K562 (cell line): ENCODE measurements around the gene ANKMY1. TPM values are rescaled to one million over a fixed set of nuclear protein-coding genes. Genes with fewer than 3 reads are reported as not detected.

Source experiments
- ATAC-seq: fragments of 200-7000 bp; cut with Tn5 transposase; 3 replicates; pipeline ENCODE4 v1.9.1; 2020; ENCODE audit warnings: moderate library complexity
- BruUV-seq: library from RNA; stranded (reverse); fragments of 400-500 nt; replicated peaks from 2 replicates; lab custom pipeline; 2021; lab: Mats Ljungman, UMichigan
- CTCF ChIA-PET: fragments of 300-600 bp; formaldehyde crosslinking; extraction: SDS; loops from one replicate; lab custom pipeline; 2021; ENCODE audit warnings: low intra/inter-chr PET ratio; lab: Yijun Ruan, JAX
- POLR2A ChIA-PET: fragments of 300-600, 350-650 bp; sonication (Branson Sonifier 250); formaldehyde crosslinking; extraction: SDS; loops from one replicate; lab custom pipeline; 2021; ENCODE audit warnings: antibody characterized with exemption, inconsistent platforms; lab: Yijun Ruan, JAX
- DNase-seq, 4 experiments: peaks; one replicate each; pipeline versions ENCODE4 v3.0.0 to v3.0.0-alpha.2; 2011 to 2018; ENCODE audit warnings: low spot score in 3 of 4, mixed read lengths in 3 of 4; ENCODE audit errors: extremely low read depth in 1 of 4
- FAIRE-seq: peaks from 2 replicates; lab custom pipeline; 2011; peaks lifted over from hg19 to GRCh38; lab: Jason Lieb, UNC
- H2AFZ ChIP-seq: 2 replicates; pipeline ENCODE4 v1.6.0; 2011; ENCODE audit warnings: low read depth, low read length, control low read depth, inconsistent platforms
- H3K27ac ChIP-seq: fragments of 200-600 bp; 3 replicates; pipeline ENCODE4 v1.8.0; 2011; ENCODE audit warnings: low read depth, mild to moderate bottlenecking, control low read depth, inconsistent platforms, low read length, moderate library complexity, mixed read lengths; ENCODE audit errors: extremely low read depth
- H3K27me3 ChIP-seq, 2 experiments: fragments of 300-600 bp in 1 of 2; 2 replicates in 1 of 2; 3 replicates in 1 of 2; pipeline versions ENCODE4 v1.6.0 to v1.8.0; 2011; ENCODE audit warnings: inconsistent platforms in 2 of 2, low read length in 2 of 2, mild to moderate bottlenecking in 1 of 2, mixed read lengths in 1 of 2, moderate library complexity in 1 of 2; ENCODE audit not compliant: control insufficient read depth in 2 of 2, insufficient read depth in 2 of 2
- H3K36me3 ChIP-seq: fragments of 300-600 bp; 3 replicates; pipeline ENCODE4 v1.8.0; 2011; ENCODE audit warnings: mild to moderate bottlenecking, low read length, inconsistent platforms; ENCODE audit not compliant: control insufficient read depth, insufficient read depth
- H3K4me1 ChIP-seq, 2 experiments: fragments of 200-600 bp in 1 of 2; replicated peaks in 1 of 2; 2 replicates in 1 of 2; 3 replicates in 1 of 2; pipeline versions ENCODE4 v1.5.1 to v1.8.0; 2011; ENCODE audit warnings: inconsistent platforms in 2 of 2, low read length in 2 of 2, mild to moderate bottlenecking in 1 of 2, mixed read lengths in 1 of 2, moderate library complexity in 1 of 2; ENCODE audit not compliant: control insufficient read depth in 2 of 2, insufficient read depth in 2 of 2
- H3K4me2 ChIP-seq: 2 replicates; pipeline ENCODE4 v1.6.1; 2011; ENCODE audit warnings: low read length, control low read depth, inconsistent platforms, mixed read lengths; ENCODE audit not compliant: insufficient read depth
- H3K4me3 ChIP-seq: fragments of 200-600 bp; sonication (generic), shearing (Covaris generic); 2 replicates; pipeline ENCODE4 v1.5.1; 2016; ENCODE audit warnings: control low read depth, inconsistent platforms
- H3K79me2 ChIP-seq: fragments of 200-600 bp; 3 replicates; pipeline ENCODE4 v1.8.0; 2011; ENCODE audit warnings: low read length, inconsistent platforms; ENCODE audit not compliant: control insufficient read depth, insufficient read depth
- H3K9ac ChIP-seq, 2 experiments: 2 replicates each; pipeline versions ENCODE4 v1.6.0 to v1.6.1; 2011; ENCODE audit warnings: low read depth in 2 of 2, low read length in 2 of 2, control low read depth in 1 of 2, inconsistent platforms in 1 of 2, mild to moderate bottlenecking in 1 of 2, mixed read lengths in 1 of 2; ENCODE audit not compliant: insufficient read depth in 1 of 2
- H3K9me1 ChIP-seq: one replicate; pipeline ENCODE4 v1.6.0; 2011; ENCODE audit warnings: inconsistent platforms, mild to moderate bottlenecking, low read length, moderate library complexity; ENCODE audit not compliant: control insufficient read depth, insufficient read depth
- H3K9me3 ChIP-seq: replicated peaks from 2 replicates; pipeline ENCODE4 v1.5.1; 2011; ENCODE audit warnings: low read depth, low read length, inconsistent platforms; ENCODE audit not compliant: control insufficient read depth, insufficient read depth
- H4K20me1 ChIP-seq: replicated peaks from 2 replicates; pipeline ENCODE4 v1.6.1; 2011; ENCODE audit warnings: low read length, inconsistent platforms, mixed read lengths; ENCODE audit not compliant: control insufficient read depth, insufficient read depth
- BACH1 ChIP-seq: fragments of 200-800 bp; sonication (Bioruptor generic); IDR thresholded peaks from 2 replicates; pipeline ENCODE4 v1.6.1; 2016; ENCODE audit warnings: missing genetic modification characterization, missing compliant biosample characterization
- BRF1 ChIP-seq: IDR thresholded peaks from 3 replicates; pipeline ENCODE4 v1.6.1; 2011; ENCODE audit warnings: borderline replicate concordance, mild to moderate bottlenecking; ENCODE audit not compliant: insufficient read length; ENCODE audit errors: extremely low read depth
- GATAD2B ChIP-seq: fragments of 450-650 bp; IDR thresholded peaks from 2 replicates; pipeline ENCODE4 v1.6.1; 2017; ENCODE audit warnings: mild to moderate bottlenecking, borderline replicate concordance
- IFI16 ChIP-seq: fragments of 250-450 bp; sonication (Bioruptor Pico); IDR thresholded peaks from 2 replicates; pipeline ENCODE4 v2.1.2; 2022; ENCODE audit warnings: mild to moderate bottlenecking, inconsistent platforms
- IRF1 ChIP-seq: sonication (generic); formaldehyde crosslinking; IDR thresholded peaks from 2 replicates; pipeline ENCODE4 v1.8.0; 2022; ENCODE audit warnings: missing genetic modification reagents, mild to moderate bottlenecking, borderline replicate concordance
- JUND ChIP-seq, 2 experiments: IDR thresholded peaks; 2 replicates in 1 of 2; 3 replicates in 1 of 2; pipeline ENCODE4 v1.6.1; 2011; ENCODE audit warnings: borderline replicate concordance in 2 of 2, low read depth in 2 of 2, low read length in 2 of 2, improper control_type of control experiment in 1 of 2, missing biosample characterization in 1 of 2, missing genetic modification characterization in 1 of 2, missing genetic modification reagents in 1 of 2
- KDM5B ChIP-seq: fragments of 200-600 bp; sonication (generic); IDR thresholded peaks from 2 replicates; pipeline ENCODE4 v1.6.1; 2012; ENCODE audit warnings: low read depth, mild to moderate bottlenecking, moderate library complexity, low read length, control low read depth, inconsistent platforms; ENCODE audit not compliant: insufficient replicate concordance
- L3MBTL2 ChIP-seq: fragments of 450-650 bp; IDR thresholded peaks from 2 replicates; pipeline ENCODE4 v1.6.1; 2016; ENCODE audit warnings: mild to moderate bottlenecking, moderate library complexity
- MECOM ChIP-seq: fragments of 250-450 bp; sonication (Bioruptor Pico); IDR thresholded peaks from 2 replicates; pipeline ENCODE4 v1.8.0; 2022; ENCODE audit warnings: inconsistent platforms
- NFIX ChIP-seq: fragments of 250-450 bp; sonication (Bioruptor Pico); IDR thresholded peaks from 2 replicates; pipeline ENCODE4 v1.4.0; 2020; ENCODE audit warnings: low read depth, mild to moderate bottlenecking, moderate library complexity
- RHOXF2B ChIP-seq: fragments of 250-450 bp; sonication (Bioruptor Pico); conservative IDR thresholded peaks from 2 replicates; pipeline ENCODE4 v1.5.1; 2021
- ZFP1 ChIP-seq: fragments of 450-650 bp; formaldehyde crosslinking; IDR thresholded peaks from 2 replicates; pipeline ENCODE4 v1.4.0; 2020; ENCODE audit warnings: mild to moderate bottlenecking, mixed read lengths
- ZNF24 ChIP-seq: fragments of 450-650 bp; IDR thresholded peaks from 2 replicates; pipeline ENCODE4 v1.6.1; 2016
- ZNF444 ChIP-seq: fragments of 250-450 bp; sonication (Bioruptor Pico); IDR thresholded peaks from 2 replicates; pipeline ENCODE4 v1.4.0; 2020; ENCODE audit warnings: mild to moderate bottlenecking, moderate library complexity
- WGBS: fragments of 100-300 bp; shearing (Covaris generic); methylation state at CpG from one replicate; pipeline ENCODE4 v1.1.6; 2016; ENCODE audit warnings: low coverage, mixed read lengths; ENCODE audit not compliant: insufficient coverage; ENCODE audit errors: missing lambda C conversion rate; 5-methylcytosine and 5-hydroxymethylcytosine counted together
- in situ Hi-C: fragments of 300-500 bp; cut with MboI; formaldehyde crosslinking; loops from 4 replicates; pipeline ENCODE4 v1.15.0; 2018; ENCODE audit warnings: inconsistent platforms, mixed read lengths
- intact Hi-C: fragments of 100-400 bp; cut with micrococcal nuclease; formaldehyde crosslinking; loops from 2 replicates; pipeline ENCODE4 v1.14.2; 2022
- polyA plus RNA-seq, 8 experiments: library from polyadenylated mRNA; depleted of rRNA in 4 of 8; stranded (reverse) in 5 of 8; unstranded in 3 of 8; fragments of >200 nt; fragmentation: Nextera tagmentation in 2 of 8; fragmentation: Illumina TruSeq in 1 of 8; extraction: Ambion mirVana in 2 of 8; extraction: Trizol in 1 of 8; gene quantifications; 2 replicates each; pipeline versions ENCODE4 v1.2.1 to v1.2.3, GENCODE V29; 2011 to 2014; ENCODE audit warnings: inconsistent platforms in 1 of 8, missing spikeins in 1 of 8
- total RNA-seq, 7 experiments: library from RNA; depleted of rRNA in 6 of 7; stranded (reverse); fragments of >200 nt in 6 of 7; fragmentation: Illumina TruSeq in 2 of 7; extraction: Trizol in 2 of 7; gene quantifications; 2 replicates each; pipeline versions ENCODE4 v1.2.1 to v1.2.3, GENCODE V29; 2011 to 2021; ENCODE audit warnings: low replicate concordance in 1 of 7
- TF ChIP-seq, protein P1 (sequence below): fragments of 250-450 bp; sonication (Bioruptor Pico); IDR thresholded peaks from 2 replicates; pipeline ENCODE4 v1.8.0; 2021; ENCODE audit warnings: moderate library complexity, mild to moderate bottlenecking, inconsistent platforms
- TF ChIP-seq, protein P2 (sequence below): fragments of 250-450 bp; sonication (Bioruptor Pico); IDR thresholded peaks from 2 replicates; pipeline ENCODE4 v1.8.0; 2022; ENCODE audit warnings: moderate library complexity, mild to moderate bottlenecking, inconsistent platforms
- TF ChIP-seq, protein P3 (sequence below): fragments of 250-450 bp; sonication (Bioruptor Pico); IDR thresholded peaks from 2 replicates; pipeline ENCODE4 v1.4.0; 2020; ENCODE audit warnings: mild to moderate bottlenecking, moderate library complexity

Gene ANKMY1
- total and polyA plus RNA-seq, 9 of the 15 experiments (the other 6 are each of a cell fraction or from before 2014, with no cell fraction given) = 0.75 to 15.1 (median 11.7) TPM

DNA sequence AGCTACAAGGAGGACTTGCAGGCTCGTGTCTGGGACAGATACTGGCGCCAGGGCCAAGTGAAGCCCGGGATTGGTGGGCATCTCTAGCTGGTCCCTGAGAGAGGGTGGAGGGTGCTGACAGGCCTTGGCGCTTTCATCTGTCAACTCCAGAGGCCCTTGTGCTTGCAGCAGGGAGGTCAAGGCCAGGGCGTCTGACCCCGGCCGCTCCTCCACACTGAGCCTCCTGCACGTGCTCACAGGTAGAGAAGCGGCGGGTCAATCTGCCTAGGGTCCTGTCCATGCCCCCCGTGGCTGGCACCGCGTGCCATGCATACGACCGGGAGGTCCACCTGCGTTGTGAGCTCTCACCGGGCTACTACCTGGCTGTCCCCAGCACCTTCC, 38.3 kb upstream of the ANKMY1 start:
- DNase-seq (no peak), FAIRE-seq (no peak), ATAC-seq (no peak)
- no peak overlapping the region for H2AFZ ChIP-seq
- peak overlapping the region in 1 of 2 experiments; percentile 26; a peak in 1 of 4 replicates for H3K9ac ChIP-seq
- 89% methylated on average over 14 of the region's 17 CpGs for whole genome bisulfite sequencing
- H4K20me1 ChIP-seq = no peaks in the 10 kb centered on the region
- intact Hi-C loops = no loop called here
- H3K27me3 ChIP-seq = no peaks in the 10 kb centered on the region
- no peak overlapping the region for H3K4me2 ChIP-seq
- peaks cover 0 to 27% of the 10 kb centered on the region in 2 experiments; a peak in 2 of 5 replicates for H3K4me1 ChIP-seq
- CTCF ChIA-PET = no interaction called here
- BruUV-seq = no TSS peak
- H3K79me2 ChIP-seq = no peaks in the 10 kb centered on the region
- H3K27ac ChIP-seq = no peak overlapping the region
- no peak overlapping the region for H3K4me3 ChIP-seq
- POLR2A ChIA-PET = interaction anchor here (0.6 to 1.1 kb wide), 2 partner anchors 10 to 232 kb away, joined by 3 read pairs; partner anchors contain the start of gene CAPN10
- in situ Hi-C loops = no loop called here
- H3K9me1 ChIP-seq = no peaks in the 10 kb centered on the region
- H3K9me3 ChIP-seq = no peaks in the 10 kb centered on the region
- peaks cover 16% of the 10 kb centered on the region; the same call in 1 of the 3 replicates for H3K36me3 ChIP-seq
- TF ChIP-seq NFIX (CRISPR knock-in tag) (no peak), GATAD2B (no peak), BRF1 (no peak), MECOM (no peak), KDM5B (no peak), BACH1 (no peak), RHOXF2B (CRISPR knock-in tag) (no peak), IFI16 (CRISPR knock-in tag) (no peak), ZNF24 (no peak), ZNF444 (no peak), IRF1 (CRISPR knock-in tag) (no peak), JUND (IDR thresholded peaks at IDR 0.05; ENCODE audit: borderline replicate concordance, low read depth, low read length) (no peak), JUND (tag; IDR thresholded peaks at IDR 0.05; ENCODE audit: borderline replicate concordance, low read depth, low read length) (no peak), L3MBTL2 (no peak), ZFP1 (CRISPR knock-in tag) (no peak)
- TF ChIP-seq, protein P1, sequence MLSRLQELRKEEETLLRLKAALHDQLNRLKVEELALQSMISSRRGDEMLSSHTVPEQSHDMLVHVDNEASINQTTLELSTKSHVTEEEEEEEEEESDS (CRISPR knock-in tag) = no peak
- TF ChIP-seq, protein P2, sequence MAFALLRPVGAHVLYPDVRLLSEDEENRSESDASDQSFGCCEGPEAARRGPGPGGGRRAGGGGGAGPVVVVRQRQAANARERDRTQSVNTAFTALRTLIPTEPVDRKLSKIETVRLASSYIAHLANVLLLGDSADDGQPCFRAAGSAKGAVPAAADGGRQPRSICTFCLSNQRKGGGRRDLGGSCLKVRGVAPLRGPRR (CRISPR knock-in tag) = no peak
- TF ChIP-seq, protein P3, sequence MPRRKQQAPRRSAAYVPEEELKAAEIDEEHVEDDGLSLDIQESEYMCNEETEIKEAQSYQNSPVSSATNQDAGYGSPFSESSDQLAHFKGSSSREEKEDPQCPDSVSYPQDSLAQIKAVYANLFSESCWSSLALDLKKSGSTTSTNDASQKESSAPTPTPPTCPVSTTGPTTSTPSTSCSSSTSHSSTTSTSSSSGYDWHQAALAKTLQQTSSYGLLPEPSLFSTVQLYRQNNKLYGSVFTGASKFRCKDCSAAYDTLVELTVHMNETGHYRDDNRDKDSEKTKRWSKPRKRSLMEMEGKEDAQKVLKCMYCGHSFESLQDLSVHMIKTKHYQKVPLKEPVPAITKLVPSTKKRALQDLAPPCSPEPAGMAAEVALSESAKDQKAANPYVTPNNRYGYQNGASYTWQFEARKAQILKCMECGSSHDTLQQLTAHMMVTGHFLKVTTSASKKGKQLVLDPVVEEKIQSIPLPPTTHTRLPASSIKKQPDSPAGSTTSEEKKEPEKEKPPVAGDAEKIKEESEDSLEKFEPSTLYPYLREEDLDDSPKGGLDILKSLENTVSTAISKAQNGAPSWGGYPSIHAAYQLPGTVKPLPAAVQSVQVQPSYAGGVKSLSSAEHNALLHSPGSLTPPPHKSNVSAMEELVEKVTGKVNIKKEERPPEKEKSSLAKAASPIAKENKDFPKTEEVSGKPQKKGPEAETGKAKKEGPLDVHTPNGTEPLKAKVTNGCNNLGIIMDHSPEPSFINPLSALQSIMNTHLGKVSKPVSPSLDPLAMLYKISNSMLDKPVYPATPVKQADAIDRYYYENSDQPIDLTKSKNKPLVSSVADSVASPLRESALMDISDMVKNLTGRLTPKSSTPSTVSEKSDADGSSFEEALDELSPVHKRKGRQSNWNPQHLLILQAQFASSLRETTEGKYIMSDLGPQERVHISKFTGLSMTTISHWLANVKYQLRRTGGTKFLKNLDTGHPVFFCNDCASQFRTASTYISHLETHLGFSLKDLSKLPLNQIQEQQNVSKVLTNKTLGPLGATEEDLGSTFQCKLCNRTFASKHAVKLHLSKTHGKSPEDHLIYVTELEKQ (CRISPR knock-in tag) = no peak
